Measurements from ENCODE around the gene MAOB. TPM values are rescaled to one million over a fixed set of nuclear protein-coding genes. Genes with fewer than 3 reads are reported as not detected.

The MAOB gene
- total and polyA plus RNA-seq, 10 of the 15 experiments (the other 5 are each of a cell fraction or from before 2014, with no cell fraction given), result 0.21 TPM; not detected in 9

DNA sequence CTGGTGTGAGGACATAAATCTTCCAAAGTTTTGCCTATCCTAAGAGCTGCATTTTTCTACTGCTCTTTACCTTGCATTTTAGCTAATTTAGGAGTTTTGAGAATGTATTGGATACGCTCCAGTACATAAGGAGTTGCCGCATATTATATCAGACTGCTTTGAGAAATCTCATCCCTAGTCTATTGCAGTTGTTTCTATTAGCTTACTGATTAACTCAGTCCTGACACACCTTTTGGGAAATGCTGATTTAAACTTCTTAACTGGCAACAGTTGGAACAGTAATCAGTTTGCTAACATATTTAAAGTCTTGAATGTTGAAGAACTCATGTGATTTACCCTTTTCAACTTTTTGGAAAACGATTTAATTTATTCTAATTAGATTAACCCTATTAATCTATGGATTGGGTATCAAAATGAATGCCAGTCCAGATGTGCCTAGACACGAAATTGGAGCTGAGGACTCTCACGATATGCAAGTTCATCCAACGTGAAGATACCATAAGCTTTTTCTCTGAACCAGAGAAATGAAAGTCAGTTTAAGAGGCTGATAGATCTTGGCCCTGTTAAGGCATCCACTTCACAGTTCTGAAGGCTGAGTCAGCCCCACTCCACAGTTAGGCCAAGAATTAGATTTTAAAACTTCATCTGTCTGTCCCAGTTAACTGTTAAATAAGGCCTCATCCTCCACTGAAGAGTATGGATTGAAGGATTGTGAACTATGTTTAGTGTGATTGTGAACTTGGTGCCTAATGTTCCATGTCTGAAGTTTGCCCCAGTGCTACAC, 136.1 kb downstream of the MAOB start:
- SMC1A ChIA-PET (ENCODE audit: uncharacterized antibody, unreplicated experiment), result no interaction called here
- intact Hi-C loops (cut with micrococcal nuclease; ENCODE audit: unreplicated experiment) (no loop called here), in situ Hi-C loops (cut with MboI) (no loop called here)
- H3K36me3 ChIP-seq (ENCODE audit: control insufficient read depth in 2 of 2, insufficient read depth in 2 of 2, low read length in 1 of 2), result no peaks in the 10 kb centered on the region
- no peak overlapping the region for H3K9ac ChIP-seq (ENCODE audit: control insufficient read depth, insufficient read depth, low read length)
- H3K27ac ChIP-seq (ENCODE audit: control insufficient read depth, insufficient read depth), result no peak overlapping the region
- no peak overlapping the region for H3K4me3 ChIP-seq
- FAIRE-seq (no peak), DNase-seq (ENCODE audit: low read depth, low spot score) (no peak), ATAC-seq (no peak)
- no peak overlapping the region for H3K4me2 ChIP-seq (ENCODE audit: control insufficient read depth, insufficient read depth)
- no peak overlapping the region for H2AFZ ChIP-seq (ENCODE audit: control insufficient read depth, low read depth, low read length)
- CTCF ChIA-PET, result interaction anchor here (0.9 kb wide), 1 partner anchor 11 kb away, joined by 4 read pairs; no protein-coding TSS in a partner anchor
- RAD21 ChIA-PET (ENCODE audit: unreplicated experiment), result no interaction called here
- H3K27me3 ChIP-seq (replicated peaks in 1 of 2; ENCODE audit: control insufficient read depth in 2 of 2, insufficient read depth in 2 of 2, low read length in 1 of 2), result no peaks in the 10 kb centered on the region
- no peaks in the 10 kb centered on the region for H3K4me1 ChIP-seq (ENCODE audit: control insufficient read depth, insufficient read depth, low read length)
- BruUV-seq (replicated peaks), result no TSS peak
- no peaks in the 10 kb centered on the region for H3K79me2 ChIP-seq (ENCODE audit: control insufficient read depth, insufficient read depth, low read length)
- WGBS (ENCODE audit: insufficient coverage, insufficient replicate concordance, low lambda C conversion rate, missing lambda C conversion rate), result 18% methylated on average over 6 of the region's 6 CpGs
- H3K9me3 ChIP-seq (replicated peaks; ENCODE audit: control insufficient read depth, insufficient read depth, low read length), result no peaks in the 10 kb centered on the region
- POLR2A ChIA-PET, result no interaction called here
- no peak for TF ChIP-seq CREM (IDR thresholded peaks at IDR 0.05; ENCODE audit: low read depth)
- H4K20me1 ChIP-seq (ENCODE audit: control insufficient read depth, insufficient read depth), result no peaks in the 10 kb centered on the region

DNA sequence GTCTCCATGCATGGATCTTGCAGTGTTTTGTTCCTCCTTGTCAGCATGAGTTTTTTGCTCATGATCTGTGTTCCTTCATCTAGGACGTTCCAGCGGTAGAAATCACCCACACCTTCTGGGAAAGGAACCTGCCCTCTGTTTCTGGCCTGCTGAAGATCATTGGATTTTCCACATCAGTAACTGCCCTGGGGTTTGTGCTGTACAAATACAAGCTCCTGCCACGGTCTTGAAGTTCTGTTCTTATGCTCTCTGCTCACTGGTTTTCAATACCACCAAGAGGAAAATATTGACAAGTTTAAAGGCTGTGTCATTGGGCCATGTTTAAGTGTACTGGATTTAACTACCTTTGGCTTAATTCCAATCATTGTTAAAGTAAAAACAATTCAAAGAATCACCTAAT, 138.0 kb downstream of the MAOB start:
- TF ChIP-seq, protein P1, sequence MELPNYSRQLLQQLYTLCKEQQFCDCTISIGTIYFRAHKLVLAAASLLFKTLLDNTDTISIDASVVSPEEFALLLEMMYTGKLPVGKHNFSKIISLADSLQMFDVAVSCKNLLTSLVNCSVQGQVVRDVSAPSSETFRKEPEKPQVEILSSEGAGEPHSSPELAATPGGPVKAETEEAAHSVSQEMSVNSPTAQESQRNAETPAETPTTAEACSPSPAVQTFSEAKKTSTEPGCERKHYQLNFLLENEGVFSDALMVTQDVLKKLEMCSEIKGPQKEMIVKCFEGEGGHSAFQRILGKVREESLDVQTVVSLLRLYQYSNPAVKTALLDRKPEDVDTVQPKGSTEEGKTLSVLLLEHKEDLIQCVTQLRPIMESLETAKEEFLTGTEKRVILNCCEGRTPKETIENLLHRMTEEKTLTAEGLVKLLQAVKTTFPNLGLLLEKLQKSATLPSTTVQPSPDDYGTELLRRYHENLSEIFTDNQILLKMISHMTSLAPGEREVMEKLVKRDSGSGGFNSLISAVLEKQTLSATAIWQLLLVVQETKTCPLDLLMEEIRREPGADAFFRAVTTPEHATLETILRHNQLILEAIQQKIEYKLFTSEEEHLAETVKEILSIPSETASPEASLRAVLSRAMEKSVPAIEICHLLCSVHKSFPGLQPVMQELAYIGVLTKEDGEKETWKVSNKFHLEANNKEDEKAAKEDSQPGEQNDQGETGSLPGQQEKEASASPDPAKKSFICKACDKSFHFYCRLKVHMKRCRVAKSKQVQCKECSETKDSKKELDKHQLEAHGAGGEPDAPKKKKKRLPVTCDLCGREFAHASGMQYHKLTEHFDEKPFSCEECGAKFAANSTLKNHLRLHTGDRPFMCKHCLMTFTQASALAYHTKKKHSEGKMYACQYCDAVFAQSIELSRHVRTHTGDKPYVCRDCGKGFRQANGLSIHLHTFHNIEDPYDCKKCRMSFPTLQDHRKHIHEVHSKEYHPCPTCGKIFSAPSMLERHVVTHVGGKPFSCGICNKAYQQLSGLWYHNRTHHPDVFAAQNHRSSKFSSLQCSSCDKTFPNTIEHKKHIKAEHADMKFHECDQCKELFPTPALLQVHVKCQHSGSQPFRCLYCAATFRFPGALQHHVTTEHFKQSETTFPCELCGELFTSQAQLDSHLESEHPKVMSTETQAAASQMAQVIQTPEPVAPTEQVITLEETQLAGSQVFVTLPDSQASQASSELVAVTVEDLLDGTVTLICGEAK (IDR thresholded peaks at IDR 0.05; ENCODE audit: borderline replicate concordance), result no peak
- TF ChIP-seq SMAD1 (IDR thresholded peaks at IDR 0.05; ENCODE audit: low read depth, partially characterized antibody) (no peak), MEF2A (IDR thresholded peaks at IDR 0.05; ENCODE audit: insufficient read depth, low read depth, low read length) (no peak), TCF3 (IDR thresholded peaks at IDR 0.05; ENCODE audit: borderline replicate concordance, insufficient read depth, low read depth, low read length) (no peak), POLR2AphosphoS5 (IDR thresholded peaks at IDR 0.05; ENCODE audit: low read length) (no peak)
- ChIA-PET POLR2A (no interaction called here), CTCF (interaction anchor here (1.4 kb wide), 1 partner anchor 11 kb away, joined by 4 read pairs; no protein-coding TSS in a partner anchor), RAD21 (ENCODE audit: unreplicated experiment) (no interaction called here), SMC1A (ENCODE audit: uncharacterized antibody, unreplicated experiment) (no interaction called here)
- no peaks in the 10 kb centered on the region for H3K4me1 ChIP-seq (ENCODE audit: control insufficient read depth, insufficient read depth, low read length)
- 53% methylated on average over 3 of the region's 3 CpGs for WGBS (ENCODE audit: insufficient coverage, insufficient replicate concordance, low lambda C conversion rate, missing lambda C conversion rate)
- H3K27me3 ChIP-seq (replicated peaks in 1 of 2; ENCODE audit: control insufficient read depth in 2 of 2, insufficient read depth in 2 of 2, low read length in 1 of 2), result no peaks in the 10 kb centered on the region
- in situ Hi-C loops (cut with MboI) (no loop called here), intact Hi-C loops (cut with micrococcal nuclease; ENCODE audit: unreplicated experiment) (no loop called here)
- ATAC-seq, result no peak
- DNase-seq (ENCODE audit: low read depth, low spot score), result no peak
- no peaks in the 10 kb centered on the region for H3K36me3 ChIP-seq (ENCODE audit: control insufficient read depth in 2 of 2, insufficient read depth in 2 of 2, low read length in 1 of 2)
- H3K27ac ChIP-seq (ENCODE audit: control insufficient read depth, insufficient read depth), result no peak overlapping the region
- FAIRE-seq, result no peak
- H4K20me1 ChIP-seq (ENCODE audit: control insufficient read depth, insufficient read depth), result no peaks in the 10 kb centered on the region
- H2AFZ ChIP-seq (ENCODE audit: control insufficient read depth, low read depth, low read length), result no peak overlapping the region
- H3K4me3 ChIP-seq, result no peak overlapping the region
- BruUV-seq (replicated peaks), result no TSS peak
- no peak overlapping the region for H3K9ac ChIP-seq (ENCODE audit: control insufficient read depth, insufficient read depth, low read length)
- no peaks in the 10 kb centered on the region for H3K79me2 ChIP-seq (ENCODE audit: control insufficient read depth, insufficient read depth, low read length)
- no peaks in the 10 kb centered on the region for H3K9me3 ChIP-seq (replicated peaks; ENCODE audit: control insufficient read depth, insufficient read depth, low read length)
- no peak overlapping the region for H3K4me2 ChIP-seq (ENCODE audit: control insufficient read depth, insufficient read depth)
